GM12878 (cell line): ENCODE results near the gene PFDN4.

Experiments used
- CTCF ChIP-seq, 3 experiments: IDR thresholded peaks in 2 of 3; conservative IDR thresholded peaks in 1 of 3; 2 replicates each; pipeline ENCODE4 v1.5.1; 2011; ENCODE audit warnings: low read depth in 3 of 3, low read length in 3 of 3, mild to moderate bottlenecking in 3 of 3, control low read depth in 2 of 3, moderate library complexity in 2 of 3, inconsistent platforms in 1 of 3, mixed read lengths in 1 of 3; ENCODE audit not compliant: control insufficient read depth in 2 of 3, insufficient read depth in 1 of 3; ENCODE audit errors: extremely low read depth in 1 of 3
- EP300 ChIP-seq, 2 experiments: fragments of 150-350 bp in 1 of 2; IDR thresholded peaks; 2 replicates each; pipeline ENCODE4 v1.6.1; 2011 to 2012; ENCODE audit warnings: low read depth in 2 of 2, low read length in 2 of 2, borderline replicate concordance in 1 of 2, improper control_type of control experiment in 1 of 2, inconsistent platforms in 1 of 2; ENCODE audit not compliant: control insufficient read depth in 1 of 2
- MAX ChIP-seq: IDR thresholded peaks from 2 replicates; pipeline ENCODE4 v1.6.1; 2012; ENCODE audit warnings: low read depth, low read length, improper control_type of control experiment
- MXI1 ChIP-seq: fragments of 150-350 bp; IDR thresholded peaks from 2 replicates; pipeline ENCODE4 v1.6.1; 2011; ENCODE audit warnings: low read depth, mild to moderate bottlenecking, inconsistent platforms, low read length, improper control_type of control experiment
- NBN ChIP-seq: fragments of 450-650 bp; IDR thresholded peaks from 2 replicates; pipeline ENCODE4 v1.6.1; 2016
- NR2C2 ChIP-seq: IDR thresholded peaks from 2 replicates; pipeline ENCODE4 v1.6.1; 2011; ENCODE audit warnings: borderline replicate concordance, low read depth; ENCODE audit not compliant: control insufficient read depth, insufficient read length
- POLR2A ChIP-seq: IDR thresholded peaks from 2 replicates; pipeline ENCODE4 v1.6.1; 2011; ENCODE audit warnings: low read depth, mild to moderate bottlenecking, low read length
- POLR2AphosphoS5 ChIP-seq: IDR thresholded peaks from 2 replicates; pipeline ENCODE4 v1.6.1; 2011; ENCODE audit warnings: mild to moderate bottlenecking, low read length, inconsistent platforms
- TARDBP ChIP-seq: IDR thresholded peaks from 2 replicates; pipeline ENCODE4 v1.6.1; 2016; ENCODE audit warnings: borderline replicate concordance
- YY1 ChIP-seq: IDR thresholded peaks from 2 replicates; pipeline ENCODE4 v1.6.1; 2011; ENCODE audit warnings: low read depth, mild to moderate bottlenecking, low read length
- ZBTB11 ChIP-seq: fragments of 450-650 bp; formaldehyde crosslinking; IDR thresholded peaks from 2 replicates; pipeline ENCODE4 v1.5.0; 2022; ENCODE audit warnings: mild to moderate bottlenecking, missing genetic modification characterization

DNA sequence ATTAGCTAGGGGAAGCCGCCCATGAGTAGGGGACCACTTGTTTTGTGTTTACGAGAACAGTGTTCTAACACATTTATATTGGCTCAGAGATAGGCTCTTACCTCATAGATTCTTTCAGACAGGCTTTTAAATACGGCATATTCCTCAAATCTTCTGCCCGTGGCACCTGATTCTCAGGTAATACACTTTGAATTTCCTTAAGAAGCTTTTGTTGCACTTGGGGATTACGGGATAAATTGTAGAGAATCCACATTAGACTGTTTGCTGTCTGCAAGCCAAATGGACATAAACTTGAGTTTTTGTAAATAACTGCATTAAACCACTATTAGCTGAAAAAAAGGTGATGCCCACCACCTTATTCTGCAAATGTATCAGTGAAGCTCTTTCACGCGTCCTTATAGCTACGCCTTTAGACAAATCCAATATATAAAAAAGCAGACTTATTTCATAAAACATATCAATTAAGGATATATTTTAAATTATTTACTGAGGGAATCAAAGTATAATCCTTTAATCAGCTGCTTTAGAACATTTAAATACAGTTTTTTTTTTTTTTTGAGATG is 49.0 kb upstream of the PFDN4 start:
- TF ChIP-seq TARDBP (no peak), ZBTB11 (CRISPR knock-in tag) (no peak), POLR2AphosphoS5 (no peak), NBN (no peak), MXI1 (no peak), NR2C2 (no peak), POLR2A (no peak), CTCF (IDR thresholded peaks at IDR 0.05 in 2 of 3, conservative IDR thresholded peaks at IDR 0.05 in 1 of 3; ENCODE audit: control insufficient read depth in 2 of 3, extremely low read depth in 1 of 3, insufficient read depth in 1 of 3, low read depth in 3 of 3, low read length in 3 of 3) (no peak), EP300 (IDR thresholded peaks at IDR 0.05; ENCODE audit: borderline replicate concordance in 1 of 2, control insufficient read depth in 1 of 2, low read depth in 2 of 2, low read length in 2 of 2) (no peak), MAX (no peak), YY1 (no peak)
